B cell (primary cell): ENCODE measurements around the gene GFAP. TPM values are rescaled to one million over a fixed set of nuclear protein-coding genes. Genes with fewer than 3 reads are reported as not detected.

Source experiments
- ATAC-seq: fragments of 200-7000 bp; cut with Tn5 transposase; one replicate; pipeline ENCODE4 v1.10.0; 2021; ENCODE audit warnings: low read depth, mild to moderate bottlenecking, moderate number of reproducible peaks, moderate library complexity
- CTCF ChIA-PET: fragments of 350-600 bp; sonication (Branson Sonifier 250); formaldehyde crosslinking; loops from one replicate; lab custom pipeline; 2021; ENCODE audit warnings: antibody characterized with exemption, inconsistent platforms; lab: Charles Lee
- POLR2A ChIA-PET: fragments of 350-600 bp; sonication (Branson Sonifier 250); formaldehyde crosslinking; loops from one replicate; lab custom pipeline; 2021; ENCODE audit warnings: antibody characterized with exemption; lab: Charles Lee
- DNase-seq: peaks from one replicate; pipeline ENCODE4 v3.0.0; 2013
- H2AFZ ChIP-seq: 2 replicates; pipeline ENCODE4 v1.6.1; 2012; ENCODE audit warnings: mild to moderate bottlenecking, low read depth, low read length; ENCODE audit not compliant: insufficient read depth, poor library complexity, severe bottlenecking
- H3K27ac ChIP-seq, 2 donors: 1 replicate in 1 of 2; 2 replicates in 1 of 2; pipeline ENCODE4 v1.5.1; 2012 to 2013; ENCODE audit warnings: low read length in 2 of 2, mild to moderate bottlenecking in 2 of 2, moderate library complexity in 1 of 2
- H3K27me3 ChIP-seq, 4 experiments: fragments of 200-600 bp in 1 of 4; sonication (generic) in 1 of 4; replicated peaks in 1 of 4; 1 replicate in 2 of 4; 2 replicates in 2 of 4; pipeline versions ENCODE4 v1.6.1 to v1.7.0; 2013 to 2016; ENCODE audit warnings: low read length in 3 of 4, mild to moderate bottlenecking in 2 of 4, mixed read lengths in 1 of 4, moderate library complexity in 1 of 4; ENCODE audit not compliant: insufficient read depth in 4 of 4, control insufficient read depth in 3 of 4; ENCODE audit errors: control extremely low read depth in 1 of 4
- H3K36me3 ChIP-seq, 2 experiments: replicated peaks in 1 of 2; 1 replicate in 1 of 2; 2 replicates in 1 of 2; pipeline versions ENCODE4 v1.6.1 to v1.7.1; 2013; ENCODE audit warnings: low read length in 1 of 2; ENCODE audit not compliant: insufficient read depth in 2 of 2, control insufficient read depth in 1 of 2; ENCODE audit errors: control extremely low read depth in 1 of 2, extremely low read depth in 1 of 2
- H3K4me1 ChIP-seq, 2 donors: fragments of 200-600 bp in 1 of 2; sonication (generic) in 1 of 2; 1 replicate in 1 of 2; 2 replicates in 1 of 2; pipeline versions ENCODE4 v1.5.1 to v1.6.1; 2013 to 2017; ENCODE audit warnings: low read length in 2 of 2; ENCODE audit not compliant: control insufficient read depth in 2 of 2, insufficient read depth in 2 of 2
- H3K4me2 ChIP-seq: replicated peaks from 2 replicates; pipeline ENCODE3; 2012; ENCODE audit warnings: mild to moderate bottlenecking, low read depth, low read length; ENCODE audit not compliant: poor library complexity, severe bottlenecking
- H3K4me3 ChIP-seq, 5 experiments: fragments of 200-600 bp in 1 of 5; sonication (generic) in 1 of 5; 1 replicate in 3 of 5; 2 replicates in 2 of 5; pipeline versions ENCODE4 v1.5.1 to v1.7.0; 2011 to 2016; ENCODE audit warnings: low read length in 4 of 5, mild to moderate bottlenecking in 4 of 5, low read depth in 2 of 5, control low read depth in 1 of 5, moderate library complexity in 1 of 5; ENCODE audit not compliant: insufficient read depth in 1 of 5; ENCODE audit errors: control extremely low read depth in 1 of 5, extremely low read depth in 1 of 5
- H3K79me2 ChIP-seq: fragments of 200-600 bp; sonication (generic); one replicate; pipeline ENCODE4 v1.6.0; 2016; ENCODE audit warnings: low read length; ENCODE audit not compliant: control insufficient read depth, insufficient read depth
- H3K9ac ChIP-seq: fragments of 200-600 bp; sonication (generic); 2 replicates; pipeline ENCODE4 v1.6.1; 2017; ENCODE audit warnings: mild to moderate bottlenecking, low read length, moderate library complexity
- H3K9me3 ChIP-seq, 3 donors: one replicate each; pipeline versions ENCODE4 v1.6.1 to v1.7.1; 2013; ENCODE audit warnings: low read length in 2 of 3; ENCODE audit not compliant: control insufficient read depth in 2 of 3, insufficient read depth in 1 of 3; ENCODE audit errors: control extremely low read depth in 1 of 3
- H4K20me1 ChIP-seq: 2 replicates; pipeline ENCODE4 v1.6.0; 2012; ENCODE audit warnings: mild to moderate bottlenecking, low read length; ENCODE audit not compliant: insufficient read depth, control insufficient read depth, poor library complexity, severe bottlenecking
- H3K27ac Mint-ChIP-seq: one replicate; pipeline ENCODE4 v1.8.0; 2021; ENCODE audit warnings: mixed read lengths
- H3K27me3 Mint-ChIP-seq: one replicate; pipeline ENCODE4 v1.8.0; 2021; ENCODE audit warnings: mixed read lengths
- H3K4me1 Mint-ChIP-seq: one replicate; pipeline ENCODE4 v1.8.0; 2021; ENCODE audit warnings: mixed read lengths
- H3K4me3 Mint-ChIP-seq: one replicate; pipeline ENCODE4 v1.8.0; 2021; ENCODE audit warnings: mixed read lengths
- H3K9me3 Mint-ChIP-seq: one replicate; pipeline ENCODE4 v1.8.0; 2022; ENCODE audit warnings: mixed read lengths; ENCODE audit not compliant: insufficient read depth
- CTCF ChIP-seq: fragments of 200-600 bp; IDR thresholded peaks from one replicate; pipeline ENCODE4 v1.8.0; 2022; ENCODE audit warnings: antibody characterized with exemption, mild to moderate bottlenecking
- EZH2 ChIP-seq: IDR thresholded peaks from 2 replicates; pipeline ENCODE4 v1.6.1; 2012; ENCODE audit warnings: borderline replicate concordance, low read depth, mild to moderate bottlenecking, moderate library complexity, low read length; ENCODE audit not compliant: insufficient read depth, poor library complexity, severe bottlenecking
- WGBS: methylation state at CpG from one replicate; pipeline ENCODE4 v1.1.5; 2013; ENCODE audit warnings: missing lambda C conversion rate; ENCODE audit not compliant: insufficient coverage; 5-methylcytosine and 5-hydroxymethylcytosine counted together
- intact Hi-C: fragments of 100-400 bp; cut with micrococcal nuclease; formaldehyde crosslinking; loops from one replicate; pipeline ENCODE4 v1.10.0; 2022
- polyA plus RNA-seq: library from polyadenylated mRNA; depleted of rRNA; stranded (reverse); fragments of >200 nt; gene quantifications from 2 replicates; pipeline ENCODE4 v1.2.3, GENCODE V29; 2012
- total RNA-seq, 2 donors: library from RNA; stranded (reverse); fragments of 120-200 nt in 1 of 2; gene quantifications; 1 replicate in 1 of 2; 2 replicates in 1 of 2; pipeline versions ENCODE4 v1.2.3 to v1.2.4, GENCODE V29; 2013 to 2022

The GFAP gene
- total and polyA plus RNA-seq, 2 donors (not counting 1 experiment from before 2014, with no cell fraction given), result not detected

- POLR2A ChIA-PET, result no interaction called here
- ATAC-seq, result no peak
These were observed 10.7 kb upstream of the GFAP start for GRCh38 chr17:44925731-44926697.

More at GRCh38 chr17:44925731-44926697, 10.7 kb upstream of the GFAP start:
- H3K36me3 ChIP-seq, result no peaks in the 10 kb centered on the region
- 99% methylated on average over 15 of the region's 18 CpGs for WGBS
- H3K27me3 ChIP-seq, result peaks cover 0 to 12% (median 2%) of the 10 kb centered on the region in 4 experiments
- intact Hi-C loops, result no loop called here
- no peak overlapping the region for H3K27ac ChIP-seq
- Mint-ChIP-seq H3K27me3 (peaks cover 4% of the 10 kb centered on the region), H3K27ac (no peak overlapping the region), H3K4me3 (no peak overlapping the region), H3K9me3 (no peaks in the 10 kb centered on the region), H3K4me1 (no peaks in the 10 kb centered on the region)
- H2AFZ ChIP-seq, result no peak overlapping the region
- no peaks in the 10 kb centered on the region for H3K9me3 ChIP-seq
- H3K4me3 ChIP-seq, result no peak overlapping the region
- DNase-seq, result no peak
- CTCF ChIA-PET, result interaction anchor here (3.3 kb wide), 1 partner anchor 96 kb away, joined by 12 read pairs; no protein-coding TSS in a partner anchor
- no peak for TF ChIP-seq CTCF
- TF ChIP-seq EZH2, result no peak
- no peak overlapping the region for H3K4me2 ChIP-seq
- no peaks in the 10 kb centered on the region for H4K20me1 ChIP-seq
- H3K4me1 ChIP-seq, result peaks cover 1% of the 10 kb centered on the region in 2 donors
- no peak overlapping the region for H3K9ac ChIP-seq
- H3K79me2 ChIP-seq, result no peaks in the 10 kb centered on the region
